Measurements from ENCODE around the gene TBC1D10B.
"Not testable (repeated sequence)": the region's sequence is repeated elsewhere in the genome, so short reads cannot be mapped to it uniquely, and the experiment has no call there.

Gene TBC1D10B

DNA sequence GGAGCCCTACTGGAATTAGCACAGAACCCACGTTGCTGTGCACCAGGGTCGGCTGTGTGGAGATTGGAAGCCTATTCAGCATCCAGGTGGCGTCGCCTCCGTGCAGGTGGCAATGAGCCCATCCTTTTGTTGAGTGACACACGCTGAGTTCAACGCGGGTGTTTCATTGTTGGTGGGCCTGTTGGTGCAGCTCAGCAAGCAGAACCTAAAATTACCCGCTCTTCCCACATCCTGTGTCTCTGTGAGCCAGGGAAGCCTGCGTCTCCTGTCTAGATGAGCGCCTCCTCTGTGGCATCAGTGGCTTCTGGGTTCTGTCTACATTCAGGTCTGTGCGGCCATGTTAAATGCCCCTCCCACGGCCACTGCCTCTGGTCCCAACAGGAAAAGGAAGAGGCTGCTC is 29.7 kb downstream of the TBC1D10B start:
- TF ChIP-seq, protein P1, sequence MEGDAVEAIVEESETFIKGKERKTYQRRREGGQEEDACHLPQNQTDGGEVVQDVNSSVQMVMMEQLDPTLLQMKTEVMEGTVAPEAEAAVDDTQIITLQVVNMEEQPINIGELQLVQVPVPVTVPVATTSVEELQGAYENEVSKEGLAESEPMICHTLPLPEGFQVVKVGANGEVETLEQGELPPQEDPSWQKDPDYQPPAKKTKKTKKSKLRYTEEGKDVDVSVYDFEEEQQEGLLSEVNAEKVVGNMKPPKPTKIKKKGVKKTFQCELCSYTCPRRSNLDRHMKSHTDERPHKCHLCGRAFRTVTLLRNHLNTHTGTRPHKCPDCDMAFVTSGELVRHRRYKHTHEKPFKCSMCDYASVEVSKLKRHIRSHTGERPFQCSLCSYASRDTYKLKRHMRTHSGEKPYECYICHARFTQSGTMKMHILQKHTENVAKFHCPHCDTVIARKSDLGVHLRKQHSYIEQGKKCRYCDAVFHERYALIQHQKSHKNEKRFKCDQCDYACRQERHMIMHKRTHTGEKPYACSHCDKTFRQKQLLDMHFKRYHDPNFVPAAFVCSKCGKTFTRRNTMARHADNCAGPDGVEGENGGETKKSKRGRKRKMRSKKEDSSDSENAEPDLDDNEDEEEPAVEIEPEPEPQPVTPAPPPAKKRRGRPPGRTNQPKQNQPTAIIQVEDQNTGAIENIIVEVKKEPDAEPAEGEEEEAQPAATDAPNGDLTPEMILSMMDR (IDR thresholded peaks at IDR 0.05; ENCODE audit: low read depth, low read length, missing control alignments) = no peak
- H3K4me3 ChIP-seq (ENCODE audit: low read depth, low read length) = no peak overlapping the region
- in situ Hi-C loops (cut with HindIII; ENCODE audit: low sequenced_read_pairs) = no loop called here
- DNase-seq (ENCODE audit: low read depth) = no peak

- H3K4me3 ChIP-seq (ENCODE audit: low read depth, low read length); DNase-seq (ENCODE audit: low read depth); in situ Hi-C loops (cut with HindIII; ENCODE audit: low sequenced_read_pairs): not testable (repeated sequence)
Measured at GRCh38 chr16:30338715-30339114, 31.6 kb downstream of the TBC1D10B start.

DNA sequence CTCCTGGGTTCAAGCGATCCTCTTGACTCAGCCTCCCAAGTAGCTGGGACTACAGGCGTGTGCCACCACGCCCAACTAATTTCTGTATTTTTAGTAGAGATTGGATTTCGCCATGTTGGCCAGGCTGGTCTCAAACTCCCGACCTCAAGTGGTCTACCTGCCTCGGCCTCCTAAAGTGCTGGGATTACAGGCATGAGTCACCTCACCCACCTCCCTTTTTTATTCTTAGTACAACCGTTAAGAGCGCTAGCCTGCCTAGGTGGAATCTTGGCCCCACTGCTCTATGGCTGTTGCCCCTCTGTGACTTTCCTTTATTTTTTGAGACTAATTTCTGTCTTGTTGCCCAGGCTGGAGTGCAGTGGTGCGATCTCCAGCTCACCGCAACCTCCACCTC is 32.3 kb downstream of the TBC1D10B start:
- DNase-seq (ENCODE audit: low read depth); H3K4me3 ChIP-seq (ENCODE audit: low read depth, low read length); in situ Hi-C loops (cut with HindIII; ENCODE audit: low sequenced_read_pairs): not testable (repeated sequence)

GRCh38 chr16:30335598-30336474 is 34.5 kb downstream of the TBC1D10B start:
- in situ Hi-C loops (cut with HindIII; ENCODE audit: low sequenced_read_pairs) = no loop called here
- H3K4me3 ChIP-seq (ENCODE audit: low read depth, low read length) = peak overlapping the region; percentile 61
- TF ChIP-seq, protein P1 (IDR thresholded peaks at IDR 0.05; ENCODE audit: low read depth, low read length, missing control alignments) = no peak
- no peak for DNase-seq (ENCODE audit: low read depth)

GRCh38 chr16:30335028-30335597 is 35.2 kb downstream of the TBC1D10B start:
- peak overlapping the region; percentile 61 for H3K4me3 ChIP-seq (ENCODE audit: low read depth, low read length)
- in situ Hi-C loops (cut with HindIII; ENCODE audit: low sequenced_read_pairs); DNase-seq (ENCODE audit: low read depth): not testable (repeated sequence)

GRCh38 chr16:30334473-30334989 is 35.8 kb downstream of the TBC1D10B start:
- in situ Hi-C loops (cut with HindIII; ENCODE audit: low sequenced_read_pairs); DNase-seq (ENCODE audit: low read depth): not testable (repeated sequence)
- H3K4me3 ChIP-seq (ENCODE audit: low read depth, low read length) = peak overlapping the region; percentile 61

DNA sequence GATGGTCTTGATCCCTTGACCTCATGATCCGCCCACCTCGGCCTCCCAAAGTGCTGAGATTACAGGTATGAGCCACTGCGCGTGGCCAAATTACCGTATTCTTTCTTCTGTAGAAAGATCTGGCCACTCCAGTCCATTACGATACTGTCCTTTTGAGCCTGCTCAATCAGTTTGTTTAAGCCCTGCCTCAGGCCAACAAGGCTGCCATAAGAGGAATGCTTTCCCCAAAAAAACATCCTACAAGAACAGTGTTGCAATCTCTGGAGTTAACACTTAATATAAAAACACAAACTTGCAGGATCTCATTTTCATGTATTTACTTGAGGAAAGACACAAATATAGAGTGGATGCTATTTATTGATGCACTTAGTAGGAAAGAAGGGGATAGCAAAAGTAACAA is 46.1 kb downstream of the TBC1D10B start:
- in situ Hi-C loops (cut with HindIII; ENCODE audit: low sequenced_read_pairs); DNase-seq (ENCODE audit: low read depth); H3K4me3 ChIP-seq (ENCODE audit: low read depth, low read length): not testable (repeated sequence)

DNA sequence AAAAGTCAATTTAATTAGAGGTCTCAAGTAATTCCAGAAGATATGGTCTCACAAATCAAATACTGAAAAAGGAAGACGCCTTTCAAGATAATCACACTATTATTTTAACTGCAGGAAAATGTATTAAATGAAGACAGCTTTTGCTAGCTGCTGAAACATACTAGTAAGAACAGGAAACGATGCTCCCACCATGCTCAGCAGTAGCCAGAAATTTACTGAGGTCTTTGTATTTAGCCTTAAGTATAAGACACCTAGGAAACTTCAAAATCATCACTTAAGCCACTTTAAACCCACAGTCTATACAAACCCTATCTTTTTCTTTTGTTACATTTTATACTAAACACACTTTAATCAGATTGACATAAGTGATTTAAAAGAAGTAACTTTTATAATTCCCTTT is 51.6 kb downstream of the TBC1D10B start:
- in situ Hi-C loops (cut with HindIII; ENCODE audit: low sequenced_read_pairs); H3K4me3 ChIP-seq (ENCODE audit: low read depth, low read length): not testable (repeated sequence)

DNA sequence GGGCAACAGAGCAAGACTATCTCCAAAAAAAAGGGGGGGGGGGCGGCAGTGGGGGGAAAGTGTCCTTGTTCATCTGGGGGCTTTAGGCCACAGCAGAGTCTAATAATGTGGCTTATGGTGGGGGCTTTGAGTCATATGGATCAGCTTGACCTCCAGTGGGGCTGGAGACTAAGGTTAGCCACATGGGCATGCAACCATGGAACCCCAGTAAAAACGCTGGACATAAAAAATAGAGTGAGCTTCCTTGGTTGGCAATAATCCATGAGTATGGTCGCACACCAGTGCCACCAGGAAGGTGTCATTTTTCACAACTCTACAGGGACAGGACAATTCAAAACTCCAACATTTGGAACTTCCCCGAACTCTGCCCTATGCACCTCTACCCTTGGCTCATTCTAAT is 59.4 kb downstream of the TBC1D10B start:
- in situ Hi-C loops (cut with HindIII; ENCODE audit: low sequenced_read_pairs); DNase-seq (ENCODE audit: low read depth); H3K4me3 ChIP-seq (ENCODE audit: low read depth, low read length): not testable (repeated sequence)

More for the DNA sequence above, 51.6 kb downstream of the TBC1D10B start:
- not testable (repeated sequence) for DNase-seq (ENCODE audit: low read depth)

- H3K4me3 ChIP-seq (ENCODE audit: low read depth, low read length); DNase-seq (ENCODE audit: low read depth); in situ Hi-C loops (cut with HindIII; ENCODE audit: low sequenced_read_pairs): not testable (repeated sequence)
Measured at GRCh38 chr16:30309255-30309654, 61.0 kb downstream of the TBC1D10B start.
